PC-3 (cell line): ENCODE measurements around the gene C1GALT1.

ENCODE experiments used
- CTCF ChIP-seq: fragments of 300-600 bp; sonication (generic); conservative IDR thresholded peaks from 2 replicates; pipeline ENCODE4 v1.5.1; 2017; ENCODE audit warnings: antibody characterized with exemption, low read depth, mild to moderate bottlenecking, low read length
- EZH2 ChIP-seq: fragments of 300-600 bp; sonication (generic); IDR thresholded peaks from one replicate; pipeline ENCODE4 v1.6.1; 2017; ENCODE audit warnings: antibody characterized with exemption, mild to moderate bottlenecking, low read length; ENCODE audit not compliant: unreplicated experiment
- EZH2phosphoT487 ChIP-seq: fragments of 300-600 bp; sonication (generic); IDR thresholded peaks from 2 replicates; pipeline ENCODE4 v1.6.1; 2018; ENCODE audit warnings: mild to moderate bottlenecking, antibody characterized with exemption, low read length, borderline replicate concordance

GRCh38 chr7:7178081-7178480 lies 4.3 kb upstream of the C1GALT1 start:
- no peak for TF ChIP-seq CTCF
- TF ChIP-seq EZH2: no peak
- no peak for TF ChIP-seq EZH2phosphoT487
